ENCODE results near the gene VAV1. TPM values are rescaled to one million over a fixed set of nuclear protein-coding genes. Genes with fewer than 3 reads are reported as not detected.

Gene VAV1
- total and polyA plus RNA-seq, 2 donors from 2014 or later, result 0.90 to 15.5 TPM

GRCh38 chr19:6740589-6741343 lies 31.7 kb upstream of the VAV1 start:
- H3K9me3 ChIP-seq (ENCODE audit: control insufficient read depth in 2 of 3, insufficient read depth in 1 of 3, low read length in 3 of 3), result no peaks in the 10 kb centered on the region
- FAIRE-seq (no peak), DNase-seq (peak; percentile 50 to 90 (median 84))
- TF ChIP-seq CTCF (IDR thresholded peaks at IDR 0.05; ENCODE audit: borderline replicate concordance, extremely low read depth, insufficient read depth), result no peak
- intact Hi-C loops (cut with DNase I), result no loop called here
- H3K4me3 ChIP-seq (ENCODE audit: low read length in 3 of 3), result peak overlapping the region; percentile 52 to 82 (median 72)
- no peaks in the 10 kb centered on the region for H3K27me3 ChIP-seq (ENCODE audit: control insufficient read depth, insufficient read depth, low read length)
- peak overlapping the region; percentile 88 to 91 for H3K27ac ChIP-seq (ENCODE audit: low read depth in 2 of 2, low read length in 2 of 2)
- H3K4me1 ChIP-seq (ENCODE audit: control insufficient read depth in 2 of 3, insufficient read depth in 2 of 3, low read depth in 1 of 3, low read length in 3 of 3), result peaks cover 10 to 36% (median 31%) of the 10 kb centered on the region in 3 donors
- H3K36me3 ChIP-seq (ENCODE audit: control insufficient read depth in 2 of 3, insufficient read depth in 3 of 3, low read length in 3 of 3), result peaks cover 0 to 13% (median 3%) of the 10 kb centered on the region in 3 donors
- peak overlapping the region; percentile 7 to 95 (median 81) for H3K9ac ChIP-seq (ENCODE audit: low read length in 3 of 3)

- Histone ChIP-seq H3K4me3 (ENCODE audit: low read length in 3 of 3) (no peak overlapping the region), H3K9me3 (ENCODE audit: control insufficient read depth in 2 of 3, insufficient read depth in 1 of 3, low read length in 3 of 3) (no peaks in the 10 kb centered on the region), H3K27me3 (ENCODE audit: control insufficient read depth, insufficient read depth, low read length) (no peaks in the 10 kb centered on the region), H3K27ac (ENCODE audit: low read depth in 2 of 2, low read length in 2 of 2) (no peak overlapping the region), H3K9ac (ENCODE audit: low read length in 3 of 3) (no peak overlapping the region), H3K36me3 (ENCODE audit: control insufficient read depth in 2 of 3, insufficient read depth in 3 of 3, low read length in 3 of 3) (peaks cover 2 to 24% (median 10%) of the 10 kb centered on the region in 3 donors), H3K4me1 (ENCODE audit: control insufficient read depth in 2 of 3, insufficient read depth in 2 of 3, low read depth in 1 of 3, low read length in 3 of 3) (peaks cover 8 to 30% (median 29%) of the 10 kb centered on the region in 3 donors)
- no peak for FAIRE-seq
- peak in 2 of 5 donors; percentile 44 to 63 for DNase-seq
- no peak for TF ChIP-seq CTCF (IDR thresholded peaks at IDR 0.05; ENCODE audit: borderline replicate concordance, extremely low read depth, insufficient read depth)
- intact Hi-C loops (cut with DNase I), result no loop called here
Observed at GRCh38 chr19:6743066-6743465, 29.4 kb upstream of the VAV1 start.

- intact Hi-C loops (cut with DNase I), result no loop called here
- peaks cover 5 to 25% (median 21%) of the 10 kb centered on the region in 3 donors for H3K4me1 ChIP-seq (ENCODE audit: control insufficient read depth in 2 of 3, insufficient read depth in 2 of 3, low read depth in 1 of 3, low read length in 3 of 3)
- no peaks in the 10 kb centered on the region for H3K9me3 ChIP-seq (ENCODE audit: control insufficient read depth in 2 of 3, insufficient read depth in 1 of 3, low read length in 3 of 3)
- peak overlapping the region in 1 of 3 donors; percentile 6 for H3K9ac ChIP-seq (ENCODE audit: low read length in 3 of 3)
- no peak for TF ChIP-seq CTCF (IDR thresholded peaks at IDR 0.05; ENCODE audit: borderline replicate concordance, extremely low read depth, insufficient read depth)
- FAIRE-seq (no peak), DNase-seq (no peak)
- no peaks in the 10 kb centered on the region for H3K27me3 ChIP-seq (ENCODE audit: control insufficient read depth, insufficient read depth, low read length)
- peak overlapping the region; percentile 38 to 51 for H3K27ac ChIP-seq (ENCODE audit: low read depth in 2 of 2, low read length in 2 of 2)
- peak overlapping the region in 1 of 3 donors; percentile 25 for H3K4me3 ChIP-seq (ENCODE audit: low read length in 3 of 3)
- peaks cover 5 to 27% (median 10%) of the 10 kb centered on the region in 3 donors for H3K36me3 ChIP-seq (ENCODE audit: control insufficient read depth in 2 of 3, insufficient read depth in 3 of 3, low read length in 3 of 3)
Observed at GRCh38 chr19:6743714-6744380, 28.7 kb upstream of the VAV1 start.
